C4-2B (cell line): ENCODE data around the gene DEPDC7.
"Not testable (repeated sequence)": the region's sequence is repeated elsewhere in the genome, so short reads cannot be mapped to it uniquely, and the experiment has no call there.

Experiments
- CTCF ChIP-seq: fragments of 450-650 bp; conservative IDR thresholded peaks from 2 replicates; pipeline ENCODE4 v1.5.1; 2017; ENCODE audit warnings: mild to moderate bottlenecking
- ZFX ChIP-seq: fragments of 450-650 bp; IDR thresholded peaks from 2 replicates; pipeline ENCODE4 v1.6.1; 2017

DNA sequence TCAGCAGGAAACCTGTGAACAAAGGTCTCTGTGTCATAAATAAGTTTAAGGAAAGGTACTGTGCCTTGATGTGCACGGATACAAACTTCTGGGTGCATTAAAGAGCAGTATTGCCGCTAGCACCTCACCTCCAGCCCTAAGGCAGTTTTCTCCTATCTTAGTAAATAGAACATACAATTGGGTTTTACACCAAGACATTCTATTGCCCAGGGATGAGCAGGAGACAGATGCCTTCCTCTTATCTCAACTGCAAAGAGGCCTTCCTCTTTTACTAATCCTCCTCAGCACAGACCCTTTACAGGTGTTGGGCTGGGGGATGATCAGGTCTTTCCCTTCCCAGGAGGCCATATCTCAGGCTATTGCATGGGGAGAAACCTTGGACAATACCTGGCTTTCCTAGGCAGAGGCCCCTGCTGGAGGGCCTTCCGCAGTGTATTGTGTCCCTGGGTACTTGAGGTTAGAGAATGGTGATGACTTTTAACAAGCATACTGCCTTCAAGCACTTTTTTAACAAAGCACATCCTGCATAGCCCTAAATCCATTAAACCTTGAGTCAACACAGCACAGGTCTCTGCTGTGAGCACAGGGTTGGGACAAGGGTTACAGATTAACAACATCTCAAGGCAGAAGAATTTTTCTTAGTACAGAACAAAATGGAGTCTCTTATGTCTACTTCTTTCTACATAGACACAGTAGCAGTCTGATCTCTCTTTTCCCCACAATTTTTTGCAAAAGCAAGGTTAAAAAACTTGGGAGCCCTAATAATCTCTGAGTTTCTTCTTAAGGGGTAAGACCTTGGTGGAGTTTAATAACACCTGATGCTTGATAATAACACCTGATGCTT is 34.1 kb downstream of the DEPDC7 start:
- not testable (repeated sequence) for TF ChIP-seq CTCF, ZFX
